MM.1S (cell line): ENCODE data around the gene KRT73.

ENCODE experiments used
- CTCF ChIP-seq: fragments of 300-600 bp; sonication (generic); IDR thresholded peaks from 2 replicates; pipeline ENCODE4 v1.5.1; 2016; ENCODE audit warnings: antibody characterized with exemption, low read length, mixed read lengths
- EZH2phosphoT487 ChIP-seq: fragments of 300-600 bp; sonication (generic); IDR thresholded peaks from 2 replicates; pipeline ENCODE4 v1.6.1; 2018; ENCODE audit warnings: antibody characterized with exemption, low read length

DNA sequence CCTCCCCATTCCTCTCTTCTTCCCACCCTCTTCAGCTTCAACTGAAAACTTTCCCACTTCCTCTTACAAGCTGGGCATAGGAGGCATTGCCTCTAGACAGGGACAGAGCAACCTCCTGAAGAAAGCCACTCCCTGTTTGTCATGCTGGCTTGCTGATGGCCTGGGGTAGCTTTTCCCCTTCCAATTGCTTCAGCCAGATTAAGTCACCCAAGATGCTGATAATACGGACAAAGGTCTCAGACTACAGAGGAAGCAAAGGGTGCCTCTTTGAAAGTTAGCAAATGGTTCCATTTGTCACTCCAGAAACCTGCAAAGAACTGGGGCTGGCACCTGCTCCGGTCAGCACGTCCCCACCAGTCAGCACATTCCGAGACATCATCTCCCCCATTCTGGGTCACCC lies 27.6 kb upstream of the KRT73 start:
- no peak for TF ChIP-seq CTCF
- no peak for TF ChIP-seq EZH2phosphoT487
